Measurements from ENCODE around the gene PPP1R11. TPM values are rescaled to one million over a fixed set of nuclear protein-coding genes. Genes with fewer than 3 reads are reported as not detected.

The PPP1R11 gene
- total and polyA plus RNA-seq, 4 donors: 19.6 to 97.7 (median 67.0) TPM

DNA sequence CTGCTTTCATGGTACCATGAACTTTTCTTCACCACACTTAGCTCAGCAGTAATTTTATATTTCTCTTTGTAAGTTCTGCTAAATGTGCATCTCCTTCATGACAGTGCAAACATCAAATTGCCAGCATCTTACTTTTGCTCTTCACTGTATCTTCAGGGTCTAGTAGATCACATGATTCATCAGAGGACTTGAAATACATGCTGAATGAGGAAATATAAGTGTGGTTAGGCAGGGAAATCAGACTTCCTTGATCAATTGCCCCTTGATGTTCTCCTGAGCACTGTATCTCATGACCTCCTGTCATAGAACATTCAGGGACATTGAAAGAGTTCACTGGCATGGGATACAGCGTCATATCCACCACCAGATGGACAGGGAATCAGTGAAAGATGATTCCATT, 31.2 kb upstream of the PPP1R11 start:
- H3K9me3 ChIP-seq (ENCODE audit: control insufficient read depth, insufficient read depth, low read length): no peaks in the 10 kb centered on the region
- WGBS (ENCODE audit: insufficient coverage): 80% methylated on average over 1 of the region's 1 CpG
- H3K4me1 ChIP-seq (ENCODE audit: control insufficient read depth, insufficient read depth, low read length): no peaks in the 10 kb centered on the region
- DNase-seq (ENCODE audit: low read depth in 4 of 6, low spot score in 6 of 6): no peak
- H3K4me3 ChIP-seq (ENCODE audit: low read depth, low read length): no peak overlapping the region
- peaks cover 2% of the 10 kb centered on the region for H3K36me3 ChIP-seq (ENCODE audit: control insufficient read depth, insufficient read depth, low read length)
- H3K27ac ChIP-seq (ENCODE audit: low read depth, low read length): no peak overlapping the region
- no peaks in the 10 kb centered on the region for H3K27me3 ChIP-seq (ENCODE audit: control insufficient read depth, insufficient read depth, low read length)

DNA sequence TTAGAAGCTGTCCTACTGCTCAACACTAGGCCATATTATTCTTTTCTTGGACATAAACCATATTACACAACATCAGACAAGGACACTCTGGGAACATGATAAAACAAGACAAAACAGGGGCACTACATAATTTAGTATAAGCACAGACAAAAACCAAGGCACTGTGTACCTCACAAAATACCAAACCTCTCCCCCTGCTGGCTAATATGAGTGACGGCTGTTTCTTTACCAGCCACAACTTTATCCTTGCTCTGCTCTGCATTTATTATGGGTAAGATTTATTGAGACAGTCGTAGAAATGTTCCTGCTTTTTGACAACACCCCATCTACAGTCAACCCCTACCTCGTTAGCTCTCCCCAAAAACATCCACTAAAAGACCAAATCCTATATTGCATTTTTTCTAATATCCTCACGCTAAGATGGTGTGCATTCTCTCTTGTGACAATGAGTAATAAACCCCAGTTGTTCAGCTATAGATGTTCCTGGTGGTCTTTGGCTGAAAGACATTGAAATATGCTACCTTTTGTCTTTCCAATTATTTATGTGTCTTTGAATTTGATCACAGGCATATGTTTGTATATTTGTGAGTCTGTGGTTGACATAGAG, 29.7 kb upstream of the PPP1R11 start:
- no peaks in the 10 kb centered on the region for H3K27me3 ChIP-seq (ENCODE audit: control insufficient read depth, insufficient read depth, low read length)
- no CpG with 5 or more reads among the region's 4 CpGs for whole genome bisulfite sequencing (ENCODE audit: insufficient coverage)

DNA sequence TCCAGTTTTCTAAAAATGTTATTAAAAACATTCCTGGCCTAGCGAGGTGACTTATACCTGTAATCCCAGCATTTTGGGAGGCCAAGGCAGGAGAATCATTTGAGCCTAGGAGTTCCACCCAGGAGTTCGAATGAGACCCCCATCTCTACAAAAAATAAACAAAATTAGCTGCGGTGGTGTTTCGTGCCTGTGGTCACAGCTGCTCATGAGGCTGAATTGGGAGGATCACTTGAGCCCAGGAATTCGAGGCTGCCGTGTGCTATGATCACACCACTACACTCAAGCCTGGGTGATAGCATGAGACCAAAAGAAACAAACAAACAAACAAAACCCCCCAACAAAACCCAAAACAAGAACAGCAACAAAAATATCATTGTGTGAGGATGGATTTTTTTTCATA, 25.8 kb upstream of the PPP1R11 start:
- no peak overlapping the region for H3K4me3 ChIP-seq (ENCODE audit: low read depth, low read length)
- H3K27ac ChIP-seq (ENCODE audit: low read depth, low read length): no peak overlapping the region
- no peaks in the 10 kb centered on the region for H3K9me3 ChIP-seq (ENCODE audit: control insufficient read depth, insufficient read depth, low read length)
- H3K27me3 ChIP-seq (ENCODE audit: control insufficient read depth, insufficient read depth, low read length): no peaks in the 10 kb centered on the region
- no peak for DNase-seq (ENCODE audit: low read depth in 4 of 6, low spot score in 6 of 6)
- no peaks in the 10 kb centered on the region for H3K4me1 ChIP-seq (ENCODE audit: control insufficient read depth, insufficient read depth, low read length)
- H3K36me3 ChIP-seq (ENCODE audit: control insufficient read depth, insufficient read depth, low read length): no peaks in the 10 kb centered on the region
- 100% methylated on average over 1 of the region's 6 CpGs for WGBS (ENCODE audit: insufficient coverage)

More for the DNA sequence above, 29.7 kb upstream of the PPP1R11 start:
- Histone ChIP-seq H3K27ac (ENCODE audit: low read depth, low read length) (no peak overlapping the region), H3K4me3 (ENCODE audit: low read depth, low read length) (no peak overlapping the region), H3K4me1 (ENCODE audit: control insufficient read depth, insufficient read depth, low read length) (no peaks in the 10 kb centered on the region), H3K36me3 (ENCODE audit: control insufficient read depth, insufficient read depth, low read length) (peaks cover 2% of the 10 kb centered on the region), H3K9me3 (ENCODE audit: control insufficient read depth, insufficient read depth, low read length) (no peaks in the 10 kb centered on the region)
- DNase-seq (ENCODE audit: low read depth in 4 of 6, low spot score in 6 of 6): peak in 1 of 6 donors; percentile 36

DNA sequence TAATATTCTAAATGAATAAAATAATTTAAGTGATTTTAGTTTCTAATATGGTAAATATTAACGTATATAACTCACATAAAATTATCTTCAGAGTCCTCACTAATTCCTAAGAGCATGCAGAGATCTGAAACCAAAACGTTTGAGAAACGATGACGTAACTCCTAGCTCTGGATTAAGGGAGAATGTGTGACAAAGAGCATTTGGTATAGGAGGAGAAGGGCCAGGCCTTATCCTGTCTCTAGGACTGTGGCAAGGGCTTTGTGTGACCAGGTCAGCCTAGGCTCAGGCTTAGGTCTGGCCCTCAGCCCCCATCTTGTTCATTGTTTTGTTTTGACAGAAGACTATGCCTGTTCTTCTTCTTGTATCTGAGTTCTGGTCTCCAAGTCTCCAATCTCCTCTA, 25.2 kb upstream of the PPP1R11 start:
- no peak overlapping the region for H3K27ac ChIP-seq (ENCODE audit: low read depth, low read length)
- no peaks in the 10 kb centered on the region for H3K27me3 ChIP-seq (ENCODE audit: control insufficient read depth, insufficient read depth, low read length)
- no peaks in the 10 kb centered on the region for H3K9me3 ChIP-seq (ENCODE audit: control insufficient read depth, insufficient read depth, low read length)
- no peak for DNase-seq (ENCODE audit: low read depth in 4 of 6, low spot score in 6 of 6)
- H3K36me3 ChIP-seq (ENCODE audit: control insufficient read depth, insufficient read depth, low read length): no peaks in the 10 kb centered on the region
- no peaks in the 10 kb centered on the region for H3K4me1 ChIP-seq (ENCODE audit: control insufficient read depth, insufficient read depth, low read length)
- no peak overlapping the region for H3K4me3 ChIP-seq (ENCODE audit: low read depth, low read length)
- no CpG with 5 or more reads among the region's 4 CpGs for WGBS (ENCODE audit: insufficient coverage)

DNA sequence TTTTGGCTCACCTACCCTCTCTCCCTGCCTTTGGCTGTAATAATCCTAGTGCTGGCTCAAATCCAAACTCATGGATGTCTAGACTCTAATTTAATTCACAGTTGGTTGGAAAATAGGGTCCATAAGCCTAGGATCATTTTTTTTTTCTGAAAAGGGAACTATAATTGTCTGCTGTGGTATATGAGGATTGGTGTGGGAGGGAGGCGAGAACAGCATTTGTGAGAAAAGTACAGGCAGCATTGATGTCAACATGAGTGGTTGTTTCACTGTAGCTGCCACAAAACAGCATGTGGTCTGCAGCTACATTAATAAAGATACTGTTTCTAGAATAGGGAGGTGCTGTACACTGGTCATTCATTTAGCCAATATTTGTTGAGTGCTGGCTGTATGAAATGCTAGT, 24.5 kb upstream of the PPP1R11 start:
- WGBS (ENCODE audit: insufficient coverage): 80% methylated on average over 1 of the region's 1 CpG
- H3K27me3 ChIP-seq (ENCODE audit: control insufficient read depth, insufficient read depth, low read length): no peaks in the 10 kb centered on the region
- no peaks in the 10 kb centered on the region for H3K9me3 ChIP-seq (ENCODE audit: control insufficient read depth, insufficient read depth, low read length)
- peak in 1 of 6 donors; percentile 38 for DNase-seq (ENCODE audit: low read depth in 4 of 6, low spot score in 6 of 6)
- H3K4me3 ChIP-seq (ENCODE audit: low read depth, low read length): no peak overlapping the region
- H3K36me3 ChIP-seq (ENCODE audit: control insufficient read depth, insufficient read depth, low read length): no peaks in the 10 kb centered on the region
- no peak overlapping the region for H3K27ac ChIP-seq (ENCODE audit: low read depth, low read length)
- H3K4me1 ChIP-seq (ENCODE audit: control insufficient read depth, insufficient read depth, low read length): no peaks in the 10 kb centered on the region

DNA sequence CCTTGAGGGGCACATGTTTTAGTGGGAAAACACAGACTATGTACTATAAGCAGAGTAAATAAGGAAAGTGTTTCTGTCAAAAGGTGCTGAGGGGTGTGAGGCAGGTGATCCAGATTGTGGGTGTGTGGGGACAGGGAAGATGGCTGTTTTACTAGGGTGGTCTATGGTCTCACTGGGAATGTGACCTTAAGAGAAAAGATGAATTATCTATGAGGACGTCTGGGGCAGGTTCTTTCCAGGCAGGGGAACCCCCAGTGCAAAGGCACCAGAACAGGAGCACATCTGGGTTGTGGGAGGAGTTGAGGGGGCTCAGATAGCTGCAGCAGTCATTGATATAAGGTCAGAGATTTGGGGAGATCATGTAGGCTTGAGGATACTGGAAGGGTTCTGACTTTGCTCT, 24.1 kb upstream of the PPP1R11 start:
- Histone ChIP-seq H3K9me3 (ENCODE audit: control insufficient read depth, insufficient read depth, low read length) (no peaks in the 10 kb centered on the region), H3K4me3 (ENCODE audit: low read depth, low read length) (no peak overlapping the region), H3K27ac (ENCODE audit: low read depth, low read length) (no peak overlapping the region), H3K36me3 (ENCODE audit: control insufficient read depth, insufficient read depth, low read length) (no peaks in the 10 kb centered on the region), H3K27me3 (ENCODE audit: control insufficient read depth, insufficient read depth, low read length) (no peaks in the 10 kb centered on the region), H3K4me1 (ENCODE audit: control insufficient read depth, insufficient read depth, low read length) (no peaks in the 10 kb centered on the region)
- no peak for DNase-seq (ENCODE audit: low read depth in 4 of 6, low spot score in 6 of 6)
- 55% methylated on average over 1 of the region's 1 CpG for WGBS (ENCODE audit: insufficient coverage)

DNA sequence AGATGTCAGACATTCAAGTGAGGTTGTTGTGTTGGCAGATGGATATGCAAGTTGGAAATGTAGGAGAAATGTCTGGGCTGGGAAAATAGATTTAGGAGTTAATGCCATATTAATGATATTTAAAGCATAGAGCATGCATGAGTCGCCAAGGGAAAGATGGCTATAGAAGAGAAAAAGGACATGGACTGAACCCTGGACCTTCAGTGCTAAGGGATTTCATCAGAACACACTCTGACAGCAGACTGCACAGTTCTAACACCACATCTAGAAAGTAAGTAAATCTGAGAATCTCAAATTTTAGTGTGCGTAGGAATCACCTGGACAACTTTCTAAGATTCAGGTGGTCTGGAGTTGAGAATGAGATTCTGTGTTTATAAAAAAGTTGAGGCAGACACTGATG, 23.3 kb upstream of the PPP1R11 start:
- Histone ChIP-seq H3K4me3 (ENCODE audit: low read depth, low read length) (no peak overlapping the region), H3K9me3 (ENCODE audit: control insufficient read depth, insufficient read depth, low read length) (no peaks in the 10 kb centered on the region), H3K27me3 (ENCODE audit: control insufficient read depth, insufficient read depth, low read length) (no peaks in the 10 kb centered on the region), H3K27ac (ENCODE audit: low read depth, low read length) (no peak overlapping the region), H3K36me3 (ENCODE audit: control insufficient read depth, insufficient read depth, low read length) (no peaks in the 10 kb centered on the region), H3K4me1 (ENCODE audit: control insufficient read depth, insufficient read depth, low read length) (no peaks in the 10 kb centered on the region)
- 92% methylated on average over 2 of the region's 2 CpGs for WGBS (ENCODE audit: insufficient coverage)
- DNase-seq (ENCODE audit: low read depth in 4 of 6, low spot score in 6 of 6): no peak

DNA sequence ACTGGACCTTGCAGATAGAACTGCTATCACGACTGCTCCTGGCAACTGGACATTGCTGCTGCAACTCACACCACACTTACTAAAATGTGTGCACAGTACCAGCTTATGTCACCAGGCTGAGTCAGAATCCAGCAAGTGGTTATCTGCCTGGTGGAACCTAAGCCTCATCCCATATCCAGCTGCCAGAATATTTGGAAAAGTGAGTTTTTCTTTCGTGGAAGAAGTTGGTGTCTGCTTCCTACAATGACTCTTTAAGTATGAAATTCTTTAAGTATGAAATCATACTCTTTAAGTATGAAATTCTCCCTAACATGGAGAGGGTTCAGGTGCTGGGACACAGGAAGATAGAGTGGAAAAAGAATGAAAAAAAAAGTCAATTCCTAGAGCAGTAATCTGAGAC, 22.4 kb upstream of the PPP1R11 start:
- WGBS (ENCODE audit: insufficient coverage): 83% methylated on average over 1 of the region's 2 CpGs
- no peak for DNase-seq (ENCODE audit: low read depth in 4 of 6, low spot score in 6 of 6)
- Histone ChIP-seq H3K27ac (ENCODE audit: low read depth, low read length) (no peak overlapping the region), H3K4me3 (ENCODE audit: low read depth, low read length) (no peak overlapping the region), H3K9me3 (ENCODE audit: control insufficient read depth, insufficient read depth, low read length) (no peaks in the 10 kb centered on the region), H3K4me1 (ENCODE audit: control insufficient read depth, insufficient read depth, low read length) (no peaks in the 10 kb centered on the region), H3K36me3 (ENCODE audit: control insufficient read depth, insufficient read depth, low read length) (no peaks in the 10 kb centered on the region), H3K27me3 (ENCODE audit: control insufficient read depth, insufficient read depth, low read length) (no peaks in the 10 kb centered on the region)

DNA sequence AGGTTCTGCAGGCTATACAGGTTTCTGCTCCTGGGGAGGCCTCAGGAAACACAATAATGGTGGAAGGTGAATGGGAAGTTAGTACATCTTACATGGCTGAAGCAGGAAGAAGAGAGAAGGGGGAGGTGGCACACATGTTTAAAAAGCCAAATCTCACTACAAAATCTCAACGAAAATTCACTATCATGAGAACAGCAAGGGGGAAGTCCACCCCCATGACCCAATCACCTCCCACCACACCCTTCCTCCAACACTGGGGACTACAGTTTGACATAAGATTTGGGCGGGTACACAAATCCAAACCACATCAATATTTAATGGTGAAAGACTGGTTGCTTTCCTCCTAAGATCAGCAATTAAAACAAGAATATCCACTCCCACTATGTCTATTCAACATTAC, 19.8 kb upstream of the PPP1R11 start:
- H3K27me3 ChIP-seq (ENCODE audit: control insufficient read depth, insufficient read depth, low read length): no peaks in the 10 kb centered on the region
- no peak for DNase-seq (ENCODE audit: low read depth in 4 of 6, low spot score in 6 of 6)
- no peak overlapping the region for H3K4me3 ChIP-seq (ENCODE audit: low read depth, low read length)
- H3K9me3 ChIP-seq (ENCODE audit: control insufficient read depth, insufficient read depth, low read length): no peaks in the 10 kb centered on the region
- 100% methylated on average over 1 of the region's 2 CpGs for WGBS (ENCODE audit: insufficient coverage)
- no peaks in the 10 kb centered on the region for H3K36me3 ChIP-seq (ENCODE audit: control insufficient read depth, insufficient read depth, low read length)
- H3K27ac ChIP-seq (ENCODE audit: low read depth, low read length): no peak overlapping the region
- no peaks in the 10 kb centered on the region for H3K4me1 ChIP-seq (ENCODE audit: control insufficient read depth, insufficient read depth, low read length)

DNA sequence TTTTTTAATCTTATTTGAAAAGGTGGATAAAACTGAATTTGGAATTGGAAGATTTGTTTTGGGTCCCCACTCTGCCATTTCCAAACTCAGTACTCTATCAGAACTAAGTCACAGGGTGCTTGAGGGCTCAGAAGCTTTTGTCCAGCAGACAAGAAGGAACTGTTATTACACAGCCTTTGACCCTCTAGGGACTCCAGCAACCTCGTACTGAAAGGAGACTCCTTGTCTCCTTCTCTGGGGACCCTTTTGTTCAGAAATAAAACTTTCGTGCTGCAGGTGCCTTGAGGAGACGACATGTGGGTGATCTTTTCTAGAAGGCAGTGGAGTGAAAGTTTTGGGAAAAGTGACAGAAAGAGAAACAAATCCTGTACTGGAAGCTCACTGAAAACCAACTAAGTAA, 13.3 kb upstream of the PPP1R11 start:
- no peaks in the 10 kb centered on the region for H3K27me3 ChIP-seq (ENCODE audit: control insufficient read depth, insufficient read depth, low read length)
- DNase-seq (ENCODE audit: low read depth in 4 of 6, low spot score in 6 of 6): no peak
- no peak overlapping the region for H3K4me3 ChIP-seq (ENCODE audit: low read depth, low read length)
- H3K9me3 ChIP-seq (ENCODE audit: control insufficient read depth, insufficient read depth, low read length): no peaks in the 10 kb centered on the region
- no peaks in the 10 kb centered on the region for H3K36me3 ChIP-seq (ENCODE audit: control insufficient read depth, insufficient read depth, low read length)
- WGBS (ENCODE audit: insufficient coverage): no CpG with 5 or more reads among the region's 3 CpGs
- no peak overlapping the region for H3K27ac ChIP-seq (ENCODE audit: low read depth, low read length)
- H3K4me1 ChIP-seq (ENCODE audit: control insufficient read depth, insufficient read depth, low read length): no peaks in the 10 kb centered on the region

All from spinal cord (tissue), 10 donors.